Measurements from ENCODE around the gene C11orf97. TPM values are rescaled to one million over a fixed set of nuclear protein-coding genes. Genes with fewer than 3 reads are reported as not detected.

C11orf97 gene
- total and polyA plus RNA-seq, 8 donors, result not detected

DNA sequence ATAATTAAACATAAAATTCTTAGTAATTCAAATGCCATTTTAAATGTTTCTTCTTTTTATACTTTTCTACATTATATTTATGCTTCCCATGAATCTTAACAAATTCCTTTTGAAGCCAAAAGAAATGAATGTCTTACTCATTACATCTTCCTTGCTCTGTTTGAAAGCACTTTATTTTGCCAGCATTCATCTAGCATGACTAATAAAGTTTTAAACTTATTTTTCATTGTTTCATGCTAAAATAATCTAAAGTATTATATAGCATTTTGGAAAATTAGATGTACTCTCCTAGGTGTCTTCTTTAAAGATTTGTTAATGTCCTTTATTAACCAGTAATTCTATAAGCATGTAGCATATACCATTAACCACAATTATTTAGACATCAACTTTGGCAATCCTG lies 45.2 kb downstream of the C11orf97 start:
- Histone ChIP-seq H3K4me1 (peaks cover 0 to 62% (median 25%) of the 10 kb centered on the region in 4 donors), H3K36me3 (no peaks in the 10 kb centered on the region), H3K27me3 (no peaks in the 10 kb centered on the region), H3K4me3 (no peak overlapping the region), H3K27ac (no peak overlapping the region), H3K9me3 (no peaks in the 10 kb centered on the region)
- TF ChIP-seq, protein P1, sequence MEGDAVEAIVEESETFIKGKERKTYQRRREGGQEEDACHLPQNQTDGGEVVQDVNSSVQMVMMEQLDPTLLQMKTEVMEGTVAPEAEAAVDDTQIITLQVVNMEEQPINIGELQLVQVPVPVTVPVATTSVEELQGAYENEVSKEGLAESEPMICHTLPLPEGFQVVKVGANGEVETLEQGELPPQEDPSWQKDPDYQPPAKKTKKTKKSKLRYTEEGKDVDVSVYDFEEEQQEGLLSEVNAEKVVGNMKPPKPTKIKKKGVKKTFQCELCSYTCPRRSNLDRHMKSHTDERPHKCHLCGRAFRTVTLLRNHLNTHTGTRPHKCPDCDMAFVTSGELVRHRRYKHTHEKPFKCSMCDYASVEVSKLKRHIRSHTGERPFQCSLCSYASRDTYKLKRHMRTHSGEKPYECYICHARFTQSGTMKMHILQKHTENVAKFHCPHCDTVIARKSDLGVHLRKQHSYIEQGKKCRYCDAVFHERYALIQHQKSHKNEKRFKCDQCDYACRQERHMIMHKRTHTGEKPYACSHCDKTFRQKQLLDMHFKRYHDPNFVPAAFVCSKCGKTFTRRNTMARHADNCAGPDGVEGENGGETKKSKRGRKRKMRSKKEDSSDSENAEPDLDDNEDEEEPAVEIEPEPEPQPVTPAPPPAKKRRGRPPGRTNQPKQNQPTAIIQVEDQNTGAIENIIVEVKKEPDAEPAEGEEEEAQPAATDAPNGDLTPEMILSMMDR (IDR thresholded peaks at IDR 0.05), result no peak
- DNase-seq, result no peak
- intact Hi-C loops (cut with DNase I; ENCODE audit: low total_unique reads), result no loop called here

DNA sequence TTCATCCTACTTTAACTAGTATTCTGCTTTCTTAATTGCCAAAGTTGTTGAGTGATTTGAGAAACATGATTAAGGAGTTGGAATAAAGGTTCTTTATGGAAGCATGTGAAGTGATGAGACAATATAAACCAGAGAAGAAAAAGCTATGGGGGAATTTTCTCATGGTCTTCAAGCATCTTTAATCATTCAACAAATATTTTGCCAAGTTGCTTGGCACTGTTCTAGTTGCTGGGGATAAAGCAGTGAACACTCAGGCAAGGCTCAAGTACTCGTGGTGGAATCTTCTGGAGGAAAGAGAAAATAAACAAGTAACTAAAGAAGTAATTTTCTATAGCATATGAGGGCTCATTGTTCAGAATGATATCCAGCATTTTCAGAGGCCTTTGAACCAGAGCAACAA lies 45.7 kb downstream of the C11orf97 start:
- TF ChIP-seq POLR2AphosphoS5 (IDR thresholded peaks at IDR 0.05) (no peak), EP300 (IDR thresholded peaks at IDR 0.05) (no peak), POLR2A (IDR thresholded peaks at IDR 0.05) (no peak)
- TF ChIP-seq, protein P1 (IDR thresholded peaks at IDR 0.05), result no peak
- 4 to 42% (median 28%) methylated on average over 1 of the region's 1 CpG for WGBS, 5 donors

DNA sequence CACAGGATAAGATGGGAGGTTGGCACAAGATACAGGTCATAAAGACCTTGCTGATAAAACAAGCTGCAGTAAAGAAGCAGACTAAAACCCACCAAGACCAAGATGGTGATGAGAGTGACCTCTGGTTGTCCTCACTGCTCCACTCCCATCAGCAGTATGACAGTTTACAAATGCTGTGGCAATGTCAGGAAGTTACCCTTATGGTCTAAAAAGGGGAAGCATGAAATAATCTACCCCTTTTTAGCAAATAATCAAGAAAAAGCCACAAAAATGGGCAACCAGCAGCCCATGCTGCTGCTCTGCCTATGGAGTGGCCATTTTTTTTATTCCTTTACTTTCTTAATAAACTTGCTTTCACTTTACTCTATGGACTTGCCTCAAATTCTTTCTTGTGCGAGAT lies 46.2 kb downstream of the C11orf97 start:
- intact Hi-C loops (cut with DNase I; ENCODE audit: low total_unique reads), result no loop called here
- Histone ChIP-seq H3K27ac (peak overlapping the region in 1 of 5 donors; percentile 31), H3K27me3 (no peaks in the 10 kb centered on the region), H3K9me3 (no peaks in the 10 kb centered on the region), H3K4me1 (peaks cover 0 to 64% (median 25%) of the 10 kb centered on the region in 4 donors), H3K4me3 (no peak overlapping the region), H3K36me3 (no peaks in the 10 kb centered on the region)
- DNase-seq, result no peak
- WGBS, 5 donors, result 90 to 96% (median 95%) methylated on average over 1 of the region's 1 CpG
- TF ChIP-seq POLR2A (IDR thresholded peaks at IDR 0.05), result no peak
- TF ChIP-seq, protein P1 (IDR thresholded peaks at IDR 0.05), result no peak
- no peak for TF ChIP-seq EP300 (IDR thresholded peaks at IDR 0.05)
- no peak for TF ChIP-seq POLR2AphosphoS5 (IDR thresholded peaks at IDR 0.05)

More for the DNA sequence above, 45.7 kb downstream of the C11orf97 start:
- no peaks in the 10 kb centered on the region for H3K27me3 ChIP-seq
- H3K36me3 ChIP-seq, result no peaks in the 10 kb centered on the region
- H3K4me1 ChIP-seq, result peaks cover 0 to 60% (median 25%) of the 10 kb centered on the region in 4 donors
- no peak for DNase-seq
- H3K27ac ChIP-seq, result peak overlapping the region in 1 of 5 donors; percentile 31
- intact Hi-C loops (cut with DNase I; ENCODE audit: low total_unique reads), result no loop called here
- H3K4me3 ChIP-seq, result no peak overlapping the region
- no peaks in the 10 kb centered on the region for H3K9me3 ChIP-seq

DNA sequence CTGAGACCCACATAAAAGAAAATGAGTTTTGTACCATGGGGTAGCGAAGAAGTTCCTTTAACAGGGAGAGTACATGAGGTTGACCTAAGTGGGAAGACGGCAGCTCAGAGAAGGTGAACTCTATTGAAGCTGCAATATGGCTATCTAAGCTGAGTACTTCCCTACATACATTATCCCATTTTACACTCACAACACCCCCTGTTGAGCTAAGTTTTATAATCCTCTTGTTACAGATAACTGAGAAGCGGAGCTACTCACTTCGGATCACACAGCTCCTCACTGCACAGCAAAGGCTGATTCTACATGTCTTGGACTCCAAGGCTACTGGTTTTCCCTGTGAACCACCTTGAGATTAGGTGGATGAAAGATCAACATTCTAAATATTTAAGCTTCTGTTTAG lies 46.7 kb downstream of the C11orf97 start:
- intact Hi-C loops (cut with DNase I; ENCODE audit: low total_unique reads), result no loop called here
- TF ChIP-seq POLR2A (IDR thresholded peaks at IDR 0.05), result no peak
- TF ChIP-seq EP300 (IDR thresholded peaks at IDR 0.05), result no peak
- TF ChIP-seq POLR2AphosphoS5 (IDR thresholded peaks at IDR 0.05), result no peak
- TF ChIP-seq, protein P1 (IDR thresholded peaks at IDR 0.05), result no peak

More for the DNA sequence above, 46.7 kb downstream of the C11orf97 start:
- 91 to 98% (median 97%) methylated on average over 4 of the region's 4 CpGs for WGBS, 5 donors
- no peak for DNase-seq
- Histone ChIP-seq H3K36me3 (no peaks in the 10 kb centered on the region), H3K4me3 (no peak overlapping the region), H3K27ac (no peak overlapping the region), H3K9me3 (no peaks in the 10 kb centered on the region), H3K27me3 (no peaks in the 10 kb centered on the region), H3K4me1 (peaks cover 0 to 69% (median 23%) of the 10 kb centered on the region in 4 donors)

Data from stomach (tissue), 9 donors.